IMR-90 (cell line): ENCODE results near the gene COQ8A. TPM values are rescaled to one million over a fixed set of nuclear protein-coding genes. Genes with fewer than 3 reads are reported as not detected.

ENCODE experiments used
- ATAC-seq: fragments of 200-7000 bp; cut with Tn5 transposase; 2 replicates; pipeline ENCODE4 v1.9.1; 2020; ENCODE audit warnings: low read depth, mild to moderate bottlenecking, moderate library complexity
- BruUV-seq: library from RNA; stranded (reverse); fragments of 400-500 nt; replicated peaks from 2 replicates; lab custom pipeline; 2021; lab: Mats Ljungman, UMichigan
- CTCF ChIA-PET: fragments of 300-600 bp; formaldehyde crosslinking; extraction: SDS; loops from one replicate; lab custom pipeline; 2021; ENCODE audit warnings: antibody characterized with exemption; lab: Yijun Ruan, JAX
- POLR2A ChIA-PET: fragments of 300-600 bp; sonication (Branson Sonifier 250); formaldehyde crosslinking; loops from one replicate; lab custom pipeline; 2022; ENCODE audit warnings: antibody characterized with exemption; ENCODE audit not compliant: unreplicated experiment; lab: Charles Lee
- DNase-seq: peaks from one replicate; pipeline ENCODE4 v3.0.0; 2013
- H2AFZ ChIP-seq: replicated peaks from 2 replicates; pipeline ENCODE3; 2013; ENCODE audit warnings: low read length, mild to moderate bottlenecking; ENCODE audit not compliant: poor library complexity
- H2AK5ac ChIP-seq: 2 replicates; pipeline ENCODE4 v1.6.1; 2013; ENCODE audit warnings: low read depth, low read length, inconsistent platforms
- H2AK9ac ChIP-seq: replicated peaks from 2 replicates; pipeline ENCODE3; 2013; ENCODE audit warnings: mild to moderate bottlenecking, low read depth, low read length, moderate library complexity; ENCODE audit not compliant: poor library complexity
- H2BK120ac ChIP-seq: 2 replicates; pipeline ENCODE4 v1.6.1; 2013; ENCODE audit warnings: low read depth, low read length, inconsistent platforms
- H2BK15ac ChIP-seq: 3 replicates; pipeline ENCODE4 v1.6.1; 2013; ENCODE audit warnings: low read depth, low read length, inconsistent platforms
- H2BK20ac ChIP-seq: 2 replicates; pipeline ENCODE4 v1.6.1; 2013; ENCODE audit warnings: low read depth, mild to moderate bottlenecking, inconsistent platforms, low read length, moderate library complexity
- H2BK5ac ChIP-seq: 2 replicates; pipeline ENCODE4 v1.6.1; 2013; ENCODE audit warnings: mild to moderate bottlenecking, low read depth, low read length, inconsistent platforms; ENCODE audit not compliant: poor library complexity, severe bottlenecking
- H3K14ac ChIP-seq: replicated peaks from 2 replicates; pipeline ENCODE4 v1.6.1; 2013; ENCODE audit warnings: low read depth, low read length, inconsistent platforms
- H3K18ac ChIP-seq: 2 replicates; pipeline ENCODE4 v1.6.1; 2013; ENCODE audit warnings: low read depth, low read length, control low read depth
- H3K23ac ChIP-seq: 2 replicates; pipeline ENCODE4 v1.6.1; 2013; ENCODE audit warnings: low read depth, low read length, inconsistent platforms
- H3K27ac ChIP-seq: 2 replicates; pipeline ENCODE4 v1.5.1; 2013; ENCODE audit warnings: mild to moderate bottlenecking, control low read depth, low read length; ENCODE audit not compliant: insufficient read depth
- H3K27me3 ChIP-seq: 2 replicates; pipeline ENCODE4 v1.6.1; 2013; ENCODE audit warnings: low read length; ENCODE audit not compliant: control insufficient read depth, insufficient read depth
- H3K36me3 ChIP-seq: 2 replicates; pipeline ENCODE4 v1.6.1; 2013; ENCODE audit warnings: low read length, mixed read lengths; ENCODE audit not compliant: control insufficient read depth, insufficient read depth
- H3K4ac ChIP-seq: 2 replicates; pipeline ENCODE4 v1.6.1; 2013; ENCODE audit warnings: low read depth, low read length, inconsistent platforms
- H3K4me1 ChIP-seq: 2 replicates; pipeline ENCODE4 v1.6.1; 2013; ENCODE audit warnings: low read length, mixed read lengths; ENCODE audit not compliant: control insufficient read depth, insufficient read depth
- H3K4me2 ChIP-seq: 2 replicates; pipeline ENCODE4 v1.6.1; 2013; ENCODE audit warnings: low read depth, mild to moderate bottlenecking, control low read depth, low read length, moderate library complexity
- H3K4me3 ChIP-seq: 2 replicates; pipeline ENCODE4 v1.5.1; 2013; ENCODE audit warnings: low read depth, mild to moderate bottlenecking, control low read depth, low read length, moderate library complexity; ENCODE audit not compliant: insufficient read depth
- H3K56ac ChIP-seq: 2 replicates; pipeline ENCODE4 v1.6.1; 2013; ENCODE audit warnings: low read length, inconsistent platforms; ENCODE audit not compliant: insufficient read depth; ENCODE audit errors: extremely low read depth
- H3K79me1 ChIP-seq, 2 experiments: 2 replicates each; pipeline ENCODE4 v1.6.1; 2013; ENCODE audit warnings: low read length in 2 of 2, inconsistent platforms in 1 of 2, low read depth in 1 of 2
- H3K9ac ChIP-seq: 2 replicates; pipeline ENCODE4 v1.6.1; 2013; ENCODE audit warnings: low read depth, low read length, control low read depth
- H3K9me1 ChIP-seq: 2 replicates; pipeline ENCODE4 v1.6.1; 2013; ENCODE audit warnings: low read length, inconsistent platforms; ENCODE audit not compliant: insufficient read depth
- H3K9me3 ChIP-seq: 2 replicates; pipeline ENCODE4 v1.6.1; 2013; ENCODE audit warnings: low read length; ENCODE audit not compliant: control insufficient read depth, insufficient read depth
- H4K20me1 ChIP-seq: 2 replicates; pipeline ENCODE4 v1.6.1; 2013; ENCODE audit warnings: low read length, inconsistent platforms; ENCODE audit not compliant: insufficient read depth
- H4K5ac ChIP-seq: 2 replicates; pipeline ENCODE4 v1.6.1; 2013; ENCODE audit warnings: mild to moderate bottlenecking, low read depth, low read length, control low read depth
- H4K8ac ChIP-seq, 2 experiments: 2 replicates each; pipeline ENCODE4 v1.6.1; 2013; ENCODE audit warnings: low read depth in 2 of 2, low read length in 2 of 2, control low read depth in 1 of 2, inconsistent platforms in 1 of 2
- H4K91ac ChIP-seq: 2 replicates; pipeline ENCODE4 v1.6.1; 2013; ENCODE audit warnings: low read depth, low read length, inconsistent platforms; ENCODE audit not compliant: insufficient read depth
- CEBPB ChIP-seq: IDR thresholded peaks from 2 replicates; pipeline ENCODE4 v1.6.1; 2012; ENCODE audit warnings: low read depth, low read length, improper control_type of control experiment
- CHD1 ChIP-seq: IDR thresholded peaks from 2 replicates; pipeline ENCODE4 v1.6.1; 2012; ENCODE audit warnings: low read depth, low read length, improper control_type of control experiment
- MAFK ChIP-seq: IDR thresholded peaks from 2 replicates; pipeline ENCODE4 v1.6.1; 2012; ENCODE audit warnings: low read depth, low read length, improper control_type of control experiment
- MAZ ChIP-seq: IDR thresholded peaks from 2 replicates; pipeline ENCODE4 v1.6.1; 2012; ENCODE audit warnings: low read depth, mild to moderate bottlenecking, low read length, improper control_type of control experiment, moderate library complexity, borderline replicate concordance
- NFE2L2 ChIP-seq: fragments of 150-350 bp; IDR thresholded peaks from 2 replicates; pipeline ENCODE4 v1.6.1; 2016; ENCODE audit warnings: low read depth, mild to moderate bottlenecking, low read length
- POLR2A ChIP-seq: IDR thresholded peaks from 2 replicates; pipeline ENCODE4 v1.6.1; 2012; ENCODE audit warnings: mild to moderate bottlenecking, low read depth, low read length
- RAD21 ChIP-seq: IDR thresholded peaks from 2 replicates; pipeline ENCODE4 v1.6.1; 2012; ENCODE audit warnings: low read length, improper control_type of control experiment
- RCOR1 ChIP-seq: IDR thresholded peaks from 2 replicates; pipeline ENCODE4 v1.6.1; 2012; ENCODE audit warnings: mild to moderate bottlenecking, low read length, improper control_type of control experiment; ENCODE audit not compliant: insufficient replicate concordance
- SMC3 ChIP-seq: fragments of 150-350 bp; IDR thresholded peaks from 2 replicates; pipeline ENCODE4 v1.6.1; 2016; ENCODE audit warnings: low read depth, mild to moderate bottlenecking, antibody characterized with exemption, low read length, moderate library complexity
- WGBS, 2 experiments: methylation state at CpG; one replicate each; pipeline versions ENCODE4 v1.1.5 to v1.1.7; 2013; ENCODE audit warnings: missing lambda C conversion rate in 2 of 2; ENCODE audit not compliant: insufficient read length in 1 of 2; ENCODE audit errors: extremely low coverage in 2 of 2; 5-methylcytosine and 5-hydroxymethylcytosine counted together
- dilution Hi-C: fragments of 300-500 bp; cut with HindIII; formaldehyde crosslinking; loops from one replicate; pipeline ENCODE4 v1.14.3; 2018; ENCODE audit warnings: low sequenced_read_pairs; ENCODE audit not compliant: unreplicated experiment
- in situ Hi-C: fragments of 300-500 bp; cut with MboI; formaldehyde crosslinking; loops from 3 replicates; pipeline ENCODE4 v1.14.3; 2019; ENCODE audit warnings: low sequenced_read_pairs, inconsistent platforms, mixed read lengths
- intact Hi-C: fragments of 100-400 bp; cut with micrococcal nuclease; formaldehyde crosslinking; loops from 2 replicates; pipeline ENCODE4 v1.10.0; 2022
- polyA plus RNA-seq, 3 experiments: library from polyadenylated mRNA; depleted of rRNA; stranded (reverse); fragments of >200 nt; gene quantifications; 2 replicates each; pipeline ENCODE4 v1.2.3, GENCODE V29; 2012; ENCODE audit warnings: low replicate concordance in 1 of 3
- total RNA-seq: library from RNA; depleted of rRNA; stranded (reverse); fragments of >200 nt; gene quantifications from 2 replicates; pipeline ENCODE4 v1.2.3, GENCODE V29; 2012
- TF ChIP-seq, protein P1 (sequence below): fragments of 150-350 bp; IDR thresholded peaks from 2 replicates; pipeline ENCODE4 v1.6.1; 2016; ENCODE audit warnings: low read depth, mild to moderate bottlenecking, low read length, moderate library complexity, borderline replicate concordance
- TF ChIP-seq, protein P2 (sequence below): conservative IDR thresholded peaks from 2 replicates; pipeline ENCODE4 v1.5.1; 2012; ENCODE audit warnings: mild to moderate bottlenecking, low read depth, low read length, improper control_type of control experiment
- TF ChIP-seq, protein P3 (sequence below): fragments of 150-350 bp; IDR thresholded peaks from 2 replicates; pipeline ENCODE4 v1.6.1; 2017; ENCODE audit warnings: mild to moderate bottlenecking, antibody characterized with exemption, low read length, low read depth

Gene COQ8A
- total and polyA plus RNA-seq, 2 of the 4 experiments (the other 2 are of a cell fraction) = 3.8 to 6.1 TPM

DNA sequence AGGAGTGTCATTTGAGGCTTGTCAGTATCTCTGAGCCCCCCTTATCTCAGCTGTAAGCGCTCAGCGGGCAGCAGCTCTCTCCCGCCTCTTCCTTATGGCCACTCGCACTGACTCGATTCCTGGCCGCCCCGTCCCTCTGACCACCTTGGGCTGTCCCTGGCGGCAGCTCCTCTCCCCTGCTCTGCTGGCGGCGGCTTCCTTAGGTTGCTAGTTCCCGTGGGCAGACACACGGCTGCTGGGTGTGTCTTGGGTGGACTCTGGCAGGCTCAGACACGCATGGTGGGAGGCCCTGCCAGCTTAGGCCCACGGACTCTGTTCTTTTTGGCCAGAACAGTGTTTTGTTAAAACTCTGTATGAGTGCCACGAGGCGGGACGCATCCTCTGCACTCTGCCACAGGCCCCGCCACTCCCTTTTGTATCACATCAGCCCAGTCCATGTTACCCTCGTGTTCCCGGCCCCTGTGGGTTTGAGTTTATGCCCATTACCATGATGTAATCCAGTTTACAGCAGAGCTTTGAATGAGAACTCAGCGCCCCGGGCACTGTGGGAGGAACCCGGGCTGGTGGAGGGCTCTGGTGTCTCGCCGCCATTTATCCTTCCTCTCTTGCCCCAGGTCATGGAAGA lies 45.9 kb downstream of the COQ8A start:
- Histone ChIP-seq H3K9me1 (no peaks in the 10 kb centered on the region), H3K4ac (no peak overlapping the region), H2BK15ac (no peak overlapping the region), H2AK5ac (no peak overlapping the region), H3K27ac (no peak overlapping the region), H3K14ac (no peak overlapping the region), H3K23ac (no peak overlapping the region), H4K8ac (no peak overlapping the region), H3K18ac (no peak overlapping the region), H2BK20ac (no peak overlapping the region), H2BK120ac (no peak overlapping the region), H3K56ac (no peak overlapping the region), H4K5ac (no peak overlapping the region), H4K20me1 (no peaks in the 10 kb centered on the region), H3K4me1 (no peaks in the 10 kb centered on the region; the same call in 1 of the 2 replicates), H3K36me3 (peaks cover 10% of the 10 kb centered on the region; the same call in 1 of the 2 replicates), H3K9ac (no peak overlapping the region), H3K4me2 (no peak overlapping the region), H3K79me1 (no peaks in the 10 kb centered on the region), H3K27me3 (no peaks in the 10 kb centered on the region), H3K4me3 (no peak overlapping the region), H2AFZ (no peak overlapping the region), H3K9me3 (no peaks in the 10 kb centered on the region), H2BK5ac (no peak overlapping the region), H4K91ac (no peak overlapping the region), H2AK9ac (no peak overlapping the region)
- TF ChIP-seq RAD21 = no peak
- TF ChIP-seq, protein P1, sequence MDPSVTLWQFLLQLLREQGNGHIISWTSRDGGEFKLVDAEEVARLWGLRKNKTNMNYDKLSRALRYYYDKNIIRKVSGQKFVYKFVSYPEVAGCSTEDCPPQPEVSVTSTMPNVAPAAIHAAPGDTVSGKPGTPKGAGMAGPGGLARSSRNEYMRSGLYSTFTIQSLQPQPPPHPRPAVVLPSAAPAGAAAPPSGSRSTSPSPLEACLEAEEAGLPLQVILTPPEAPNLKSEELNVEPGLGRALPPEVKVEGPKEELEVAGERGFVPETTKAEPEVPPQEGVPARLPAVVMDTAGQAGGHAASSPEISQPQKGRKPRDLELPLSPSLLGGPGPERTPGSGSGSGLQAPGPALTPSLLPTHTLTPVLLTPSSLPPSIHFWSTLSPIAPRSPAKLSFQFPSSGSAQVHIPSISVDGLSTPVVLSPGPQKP = no peak
- TF ChIP-seq NFE2L2 = no peak
- no peak for TF ChIP-seq CEBPB
- no peak for TF ChIP-seq MAFK
- TF ChIP-seq, protein P2, sequence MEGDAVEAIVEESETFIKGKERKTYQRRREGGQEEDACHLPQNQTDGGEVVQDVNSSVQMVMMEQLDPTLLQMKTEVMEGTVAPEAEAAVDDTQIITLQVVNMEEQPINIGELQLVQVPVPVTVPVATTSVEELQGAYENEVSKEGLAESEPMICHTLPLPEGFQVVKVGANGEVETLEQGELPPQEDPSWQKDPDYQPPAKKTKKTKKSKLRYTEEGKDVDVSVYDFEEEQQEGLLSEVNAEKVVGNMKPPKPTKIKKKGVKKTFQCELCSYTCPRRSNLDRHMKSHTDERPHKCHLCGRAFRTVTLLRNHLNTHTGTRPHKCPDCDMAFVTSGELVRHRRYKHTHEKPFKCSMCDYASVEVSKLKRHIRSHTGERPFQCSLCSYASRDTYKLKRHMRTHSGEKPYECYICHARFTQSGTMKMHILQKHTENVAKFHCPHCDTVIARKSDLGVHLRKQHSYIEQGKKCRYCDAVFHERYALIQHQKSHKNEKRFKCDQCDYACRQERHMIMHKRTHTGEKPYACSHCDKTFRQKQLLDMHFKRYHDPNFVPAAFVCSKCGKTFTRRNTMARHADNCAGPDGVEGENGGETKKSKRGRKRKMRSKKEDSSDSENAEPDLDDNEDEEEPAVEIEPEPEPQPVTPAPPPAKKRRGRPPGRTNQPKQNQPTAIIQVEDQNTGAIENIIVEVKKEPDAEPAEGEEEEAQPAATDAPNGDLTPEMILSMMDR = no peak
- no peak for TF ChIP-seq MAZ
- TF ChIP-seq SMC3 = no peak
- TF ChIP-seq, protein P3, sequence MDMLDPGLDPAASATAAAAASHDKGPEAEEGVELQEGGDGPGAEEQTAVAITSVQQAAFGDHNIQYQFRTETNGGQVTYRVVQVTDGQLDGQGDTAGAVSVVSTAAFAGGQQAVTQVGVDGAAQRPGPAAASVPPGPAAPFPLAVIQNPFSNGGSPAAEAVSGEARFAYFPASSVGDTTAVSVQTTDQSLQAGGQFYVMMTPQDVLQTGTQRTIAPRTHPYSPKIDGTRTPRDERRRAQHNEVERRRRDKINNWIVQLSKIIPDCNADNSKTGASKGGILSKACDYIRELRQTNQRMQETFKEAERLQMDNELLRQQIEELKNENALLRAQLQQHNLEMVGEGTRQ = no peak
- TF ChIP-seq POLR2A = no peak
- no peak for TF ChIP-seq RCOR1
- TF ChIP-seq CHD1 = no peak
- WGBS, 2 experiments = 79% methylated on average over 9 of the region's 25 CpGs; no CpG with 5 or more reads in 1 of the 2 experiments
- dilution Hi-C loops (no loop called here), in situ Hi-C loops (no loop called here), intact Hi-C loops (loop anchor here (10.0 kb wide), 1 partner anchor 441 kb away; the partner anchor contains the start of gene STUM)
- ATAC-seq (no peak), DNase-seq (no peak)
- POLR2A ChIA-PET = no interaction called here
- BruUV-seq = no TSS peak
- CTCF ChIA-PET = no interaction called here
